Gastrocnemius medialis (tissue), 4 donors: Measurements from ENCODE around the gene ACTR6. TPM values are rescaled to one million over a fixed set of nuclear protein-coding genes. Genes with fewer than 3 reads are reported as not detected.

Experiments
- ATAC-seq, 2 donors: fragments of 150-250 bp; one replicate each; pipeline ENCODE4 v1.9.1; 2016
- DNase-seq, 2 donors: peaks; one replicate each; pipeline ENCODE4 v3.0.0-alpha.2; 2019
- H3K27ac ChIP-seq, 4 donors: fragments of 200-600 bp; sonication (generic); 1 replicate in 1 of 4; 2 replicates in 3 of 4; pipeline ENCODE4 v1.5.1; 2016 to 2018; ENCODE audit warnings: mild to moderate bottlenecking in 2 of 4, moderate library complexity in 1 of 4
- H3K27me3 ChIP-seq, 3 donors: fragments of 200-600 bp; sonication (generic) in 2 of 3; 1 replicate in 1 of 3; 2 replicates in 2 of 3; pipeline versions ENCODE4 v1.5.1 to v1.6.0; 2016 to 2019; ENCODE audit warnings: mild to moderate bottlenecking in 1 of 3, moderate library complexity in 1 of 3
- H3K36me3 ChIP-seq, 2 donors: fragments of 200-600 bp; sonication (generic) in 1 of 2; one replicate each; pipeline ENCODE4 v1.5.1; 2017 to 2018
- H3K4me1 ChIP-seq, 2 donors: fragments of 200-600 bp; sonication (generic) in 1 of 2; one replicate each; pipeline ENCODE4 v1.5.1; 2016 to 2017; ENCODE audit warnings: mild to moderate bottlenecking in 2 of 2
- H3K4me3 ChIP-seq, 4 donors: fragments of 200-600 bp; sonication (generic) in 3 of 4; 1 replicate in 1 of 4; 2 replicates in 3 of 4; pipeline ENCODE4 v1.5.1; 2016 to 2019; ENCODE audit warnings: mild to moderate bottlenecking in 2 of 4
- H3K9me3 ChIP-seq, 3 donors: fragments of 200-600 bp; sonication (generic) in 2 of 3; 1 replicate in 1 of 3; 2 replicates in 2 of 3; pipeline ENCODE4 v1.5.1; 2016 to 2019
- CTCF ChIP-seq, 5 experiments: fragments of 450-650 bp in 3 of 5; fragments of 200-600 bp in 2 of 5; sonication (generic) in 2 of 5; IDR thresholded peaks in 4 of 5; conservative IDR thresholded peaks in 1 of 5; 1 replicate in 4 of 5; 2 replicates in 1 of 5; pipeline ENCODE4 v1.5.1; 2016 to 2019; ENCODE audit warnings: antibody characterized with exemption in 5 of 5, mild to moderate bottlenecking in 3 of 5, moderate library complexity in 3 of 5
- POLR2A ChIP-seq, 2 donors: fragments of 450-650 bp; IDR thresholded peaks; one replicate each; pipeline ENCODE4 v1.6.1; 2017; ENCODE audit warnings: antibody characterized with exemption in 2 of 2, mild to moderate bottlenecking in 2 of 2, moderate library complexity in 2 of 2
- in situ Hi-C, 4 donors: fragments of 200-750 bp; cut with MboI; loops; one replicate each; pipeline versions ENCODE4 v1.15.0 to v1.8.0; 2017; ENCODE audit warnings: low sequenced_read_pairs in 4 of 4
- intact Hi-C: fragments of 100-400 bp; cut with DNase I; formaldehyde crosslinking; loops from one replicate; pipeline ENCODE4 v1.15.1; 2023; ENCODE audit warnings: low total_unique reads
- total RNA-seq, 4 donors: library from RNA; depleted of rRNA; stranded (reverse); fragments of >200 nt; gene quantifications; one replicate each; pipeline versions ENCODE4 v1.1.0 to v1.2.3, GENCODE V29; 2016

The ACTR6 gene
- total RNA-seq, 4 donors from 2014 or later, result 8.4 to 19.2 (median 16.6) TPM

DNA sequence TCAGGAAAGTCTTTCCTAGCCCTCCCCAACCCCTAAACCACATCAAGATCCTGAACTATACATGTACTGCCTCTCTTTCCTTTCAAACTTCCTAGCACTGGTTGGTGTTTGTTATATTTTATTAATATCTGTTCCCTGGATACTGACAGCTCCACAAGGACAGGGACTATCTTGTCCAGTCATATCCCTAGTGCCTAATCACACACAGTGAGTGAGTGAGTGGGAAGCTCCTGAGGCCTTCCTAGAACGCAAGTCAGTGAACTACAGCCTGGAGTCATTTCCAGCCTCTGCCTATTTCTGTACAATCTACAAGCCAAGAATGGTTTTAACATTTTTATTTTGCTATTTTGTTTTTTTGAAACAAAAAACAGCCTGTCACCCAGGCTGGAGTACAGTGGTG lies 7.5 kb upstream of the ACTR6 start:
- H3K27ac ChIP-seq, result no peak overlapping the region
- TF ChIP-seq CTCF (IDR thresholded peaks at IDR 0.05 in 4 of 5, conservative IDR thresholded peaks at IDR 0.05 in 1 of 5) (no peak), POLR2A (IDR thresholded peaks at IDR 0.05) (no peak)
- intact Hi-C loops, result no loop called here
- DNase-seq (no peak), ATAC-seq (no peak)
- no peaks in the 10 kb centered on the region for H3K9me3 ChIP-seq
- H3K4me1 ChIP-seq, result no peaks in the 10 kb centered on the region
- H3K4me3 ChIP-seq, result no peak overlapping the region
- no peaks in the 10 kb centered on the region for H3K36me3 ChIP-seq
- H3K27me3 ChIP-seq, result no peaks in the 10 kb centered on the region
- in situ Hi-C loops, result no loop called here

DNA sequence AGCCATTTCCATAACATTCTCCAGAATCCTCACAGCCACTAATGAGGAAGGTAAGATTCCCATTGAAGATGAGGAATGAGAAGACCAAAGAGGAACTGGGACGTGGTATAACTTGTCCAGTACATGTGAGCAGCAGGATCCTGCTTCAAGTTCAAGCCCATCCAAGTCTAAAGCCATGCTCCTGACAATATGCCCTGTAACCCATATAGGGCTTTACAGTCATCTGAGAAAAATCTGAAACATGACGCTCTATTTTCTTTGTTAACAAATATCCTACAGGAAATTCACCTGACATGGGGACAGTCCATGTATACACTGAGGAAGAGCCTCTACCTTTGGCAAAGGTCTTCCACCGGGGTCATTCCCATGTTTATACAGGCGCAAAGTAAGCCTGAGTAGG lies 3.1 kb upstream of the ACTR6 start:
- intact Hi-C loops (no loop called here), in situ Hi-C loops (loop anchor here in 1 of 4 donors (5.0 kb wide), 1 partner anchor 50 kb away; no protein-coding TSS in a partner anchor)
- Histone ChIP-seq H3K9me3 (no peaks in the 10 kb centered on the region), H3K27ac (no peak overlapping the region), H3K4me1 (peaks cover 6 to 15% of the 10 kb centered on the region in 2 donors), H3K36me3 (no peaks in the 10 kb centered on the region), H3K27me3 (no peaks in the 10 kb centered on the region), H3K4me3 (no peak overlapping the region)
- no peak for TF ChIP-seq CTCF (IDR thresholded peaks at IDR 0.05 in 4 of 5, conservative IDR thresholded peaks at IDR 0.05 in 1 of 5)
- ATAC-seq (no peak), DNase-seq (no peak)

DNA sequence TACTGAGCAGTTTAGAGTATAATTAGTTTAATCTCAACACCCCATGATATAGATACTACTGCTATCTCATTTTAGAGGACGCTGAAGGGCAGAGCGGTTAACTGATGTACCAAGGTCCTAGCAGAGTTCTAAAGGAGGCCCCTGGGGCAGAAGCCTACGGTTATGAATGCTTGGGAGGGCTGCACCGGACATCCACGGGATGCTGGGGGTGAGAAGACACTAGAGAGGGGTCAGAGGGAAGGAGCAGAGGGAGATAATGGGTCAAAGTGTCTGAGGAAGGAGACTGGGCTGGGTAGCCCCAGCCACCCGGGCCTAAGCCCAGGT lies 1.6 kb upstream of the ACTR6 start:
- Histone ChIP-seq H3K27me3 (no peaks in the 10 kb centered on the region), H3K4me1 (peaks cover 6 to 15% of the 10 kb centered on the region in 2 donors), H3K9me3 (no peaks in the 10 kb centered on the region), H3K27ac (no peak overlapping the region), H3K4me3 (peak overlapping the region; percentile 75 to 82 (median 82)), H3K36me3 (no peaks in the 10 kb centered on the region)
- intact Hi-C loops (no loop called here), in situ Hi-C loops (loop anchor here in 1 of 4 donors (5.0 kb wide), 1 partner anchor 52 kb away; no protein-coding TSS in a partner anchor)
- TF ChIP-seq POLR2A (IDR thresholded peaks at IDR 0.05) (no peak), CTCF (IDR thresholded peaks at IDR 0.05 in 4 of 5, conservative IDR thresholded peaks at IDR 0.05 in 1 of 5) (no peak)
- ATAC-seq, result no peak
- DNase-seq, result no peak

- in situ Hi-C loops, result loop anchor here in 2 of 4 donors (5.0 to 25.0 kb wide), 2 partner anchors 52 to 387 kb away; no protein-coding TSS in a partner anchor
Measured at GRCh38 chr12:100199347-100200149, 1.1 kb upstream of the ACTR6 start.

More at GRCh38 chr12:100199347-100200149, 1.1 kb upstream of the ACTR6 start:
- DNase-seq, result peak; percentile 35 to 64
- H3K36me3 ChIP-seq, result no peaks in the 10 kb centered on the region
- H3K9me3 ChIP-seq, result no peaks in the 10 kb centered on the region
- H3K27me3 ChIP-seq, result no peaks in the 10 kb centered on the region
- H3K4me3 ChIP-seq, result peak overlapping the region; percentile 75 to 82 (median 82)
- peaks cover 6 to 15% of the 10 kb centered on the region in 2 donors for H3K4me1 ChIP-seq
- TF ChIP-seq POLR2A (IDR thresholded peaks at IDR 0.05) (no peak), CTCF (IDR thresholded peaks at IDR 0.05 in 4 of 5, conservative IDR thresholded peaks at IDR 0.05 in 1 of 5) (no peak)
- intact Hi-C loops, result loop anchor here (1.0 to 5.0 kb wide), 3 partner anchors 57 to 72 kb away; partner anchors contain the start of genes BLTP3B, DEPDC4 and SCYL2
- H3K27ac ChIP-seq, result peak overlapping the region; percentile 52 to 83 (median 81)
- ATAC-seq, result peak; percentile 72 to 73
